22Rv1 (cell line): Measurements from ENCODE around the gene ANGPTL5.

Experiments
- ZFX ChIP-seq: fragments of 450-650 bp; IDR thresholded peaks from 2 replicates; pipeline ENCODE4 v1.6.1; 2017; ENCODE audit warnings: antibody characterized with exemption, borderline replicate concordance
- TF ChIP-seq, protein P1 (sequence below): fragments of 450-650 bp; IDR thresholded peaks from 2 replicates; pipeline ENCODE4 v1.5.1; 2017; ENCODE audit warnings: mild to moderate bottlenecking

DNA sequence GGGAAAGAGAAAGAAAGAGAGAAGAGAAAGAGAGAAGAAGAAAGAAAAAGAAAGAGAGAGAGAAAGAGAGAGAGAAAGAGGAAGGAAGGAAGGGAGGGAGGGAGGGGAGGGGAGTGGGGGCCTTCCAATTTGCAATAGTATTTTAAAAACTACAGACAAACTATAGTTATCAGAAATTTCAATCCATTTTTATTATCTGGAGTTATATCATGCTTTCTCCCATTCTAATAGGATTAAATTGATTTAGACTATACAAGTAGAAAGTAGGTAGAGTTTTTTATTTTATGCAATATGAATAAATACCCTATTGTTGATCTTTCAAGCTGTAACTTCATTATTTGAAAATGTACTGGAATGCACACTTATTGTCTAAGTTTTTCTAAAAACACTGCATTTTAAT, 71.7 kb downstream of the ANGPTL5 start:
- TF ChIP-seq, protein P1, sequence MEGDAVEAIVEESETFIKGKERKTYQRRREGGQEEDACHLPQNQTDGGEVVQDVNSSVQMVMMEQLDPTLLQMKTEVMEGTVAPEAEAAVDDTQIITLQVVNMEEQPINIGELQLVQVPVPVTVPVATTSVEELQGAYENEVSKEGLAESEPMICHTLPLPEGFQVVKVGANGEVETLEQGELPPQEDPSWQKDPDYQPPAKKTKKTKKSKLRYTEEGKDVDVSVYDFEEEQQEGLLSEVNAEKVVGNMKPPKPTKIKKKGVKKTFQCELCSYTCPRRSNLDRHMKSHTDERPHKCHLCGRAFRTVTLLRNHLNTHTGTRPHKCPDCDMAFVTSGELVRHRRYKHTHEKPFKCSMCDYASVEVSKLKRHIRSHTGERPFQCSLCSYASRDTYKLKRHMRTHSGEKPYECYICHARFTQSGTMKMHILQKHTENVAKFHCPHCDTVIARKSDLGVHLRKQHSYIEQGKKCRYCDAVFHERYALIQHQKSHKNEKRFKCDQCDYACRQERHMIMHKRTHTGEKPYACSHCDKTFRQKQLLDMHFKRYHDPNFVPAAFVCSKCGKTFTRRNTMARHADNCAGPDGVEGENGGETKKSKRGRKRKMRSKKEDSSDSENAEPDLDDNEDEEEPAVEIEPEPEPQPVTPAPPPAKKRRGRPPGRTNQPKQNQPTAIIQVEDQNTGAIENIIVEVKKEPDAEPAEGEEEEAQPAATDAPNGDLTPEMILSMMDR: no peak
- no peak for TF ChIP-seq ZFX
